G401.6 (cell line): ENCODE data around the gene TYR.
"Not testable (repeated sequence)": the region's sequence is repeated elsewhere in the genome, so short reads cannot be mapped to it uniquely, and the experiment has no call there.

Source experiments
- FAIRE-seq: peaks from 2 replicates; lab custom pipeline; 2012; peaks lifted over from hg19 to GRCh38; lab: Jason Lieb, UNC

The TYR gene

DNA sequence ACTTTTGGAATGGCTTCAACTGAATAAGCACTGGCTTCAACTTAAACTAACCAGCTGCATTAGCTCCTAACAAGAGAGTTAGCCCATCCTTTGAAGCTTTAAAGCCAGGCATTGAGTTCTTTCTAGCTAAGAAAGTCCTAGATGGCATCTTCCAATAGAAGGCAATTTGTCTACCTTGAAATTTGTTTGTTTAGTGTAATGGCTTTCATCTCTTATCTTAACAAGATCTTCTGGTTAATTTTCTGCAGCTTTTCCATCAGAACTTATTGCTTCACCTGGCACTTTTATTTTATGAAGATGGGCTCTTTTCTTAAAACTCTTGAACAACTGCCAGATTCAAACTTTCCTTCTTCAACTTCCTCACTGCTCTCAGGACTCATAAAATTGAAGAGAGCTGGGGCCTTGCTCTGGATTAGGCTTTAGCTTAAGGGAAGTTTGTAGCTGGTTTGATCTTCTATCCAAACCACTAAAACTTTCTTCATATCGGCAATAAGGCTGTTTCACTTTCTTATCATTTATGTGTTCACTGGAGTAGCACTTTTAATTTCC lies 94.9 kb downstream of the TYR start:
- FAIRE-seq: not testable (repeated sequence)

DNA sequence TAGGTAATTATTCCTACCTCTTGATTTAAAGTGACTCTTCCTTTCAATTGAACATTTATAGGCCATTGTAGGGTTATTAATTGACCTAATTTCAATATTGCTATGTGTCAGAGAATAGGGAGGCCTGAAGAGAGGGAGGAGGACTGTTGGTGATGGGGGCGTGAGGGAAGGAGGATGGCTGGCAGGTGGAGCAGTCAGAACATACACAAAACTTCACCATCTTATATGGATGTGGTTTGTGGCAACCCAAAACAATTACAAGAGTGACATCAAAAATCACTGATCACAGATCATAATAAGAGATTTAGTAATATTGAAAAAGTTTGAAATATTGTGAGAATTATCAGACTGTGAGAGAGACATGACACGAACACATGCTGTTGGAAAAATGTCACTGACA lies 95.5 kb downstream of the TYR start:
- FAIRE-seq: not testable (repeated sequence)

DNA sequence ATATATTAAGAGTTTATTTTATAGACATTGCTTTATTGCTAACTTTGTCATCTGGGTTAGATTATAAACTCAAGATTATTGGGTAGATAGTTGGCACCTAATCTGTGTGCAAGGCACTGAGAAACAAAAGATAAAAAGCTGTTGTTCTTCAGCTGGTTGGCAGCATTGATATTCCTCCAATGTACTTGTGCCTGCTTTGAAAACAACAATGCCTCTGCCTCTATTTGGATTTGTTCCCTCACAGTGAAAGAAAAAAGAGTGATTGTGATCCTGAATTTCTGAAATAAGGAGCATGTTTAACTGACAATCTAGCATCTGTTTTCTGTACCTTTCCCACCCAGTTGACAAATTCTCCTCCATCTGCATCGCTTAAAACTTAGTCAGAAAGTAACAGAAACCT lies 98.3 kb downstream of the TYR start:
- no peak for FAIRE-seq

DNA sequence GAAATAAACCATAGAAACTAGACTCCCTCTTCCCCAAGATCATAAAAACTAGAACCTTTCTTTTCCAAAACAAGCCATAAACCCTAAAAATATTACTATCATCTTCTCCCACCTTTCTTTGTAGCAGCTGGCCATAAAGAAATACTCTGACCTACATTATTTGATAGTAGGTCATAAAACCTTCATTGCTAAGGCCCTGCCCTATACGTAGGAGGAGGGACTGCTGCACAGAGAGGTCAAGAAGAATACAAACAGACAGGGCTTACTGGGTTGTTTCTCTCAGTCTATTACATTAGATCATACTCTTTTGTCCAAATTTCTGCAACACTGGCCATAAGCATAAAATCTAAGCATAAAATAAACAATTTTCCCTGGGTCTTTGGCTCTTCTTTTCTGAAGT lies 101.5 kb downstream of the TYR start:
- FAIRE-seq: no peak

DNA sequence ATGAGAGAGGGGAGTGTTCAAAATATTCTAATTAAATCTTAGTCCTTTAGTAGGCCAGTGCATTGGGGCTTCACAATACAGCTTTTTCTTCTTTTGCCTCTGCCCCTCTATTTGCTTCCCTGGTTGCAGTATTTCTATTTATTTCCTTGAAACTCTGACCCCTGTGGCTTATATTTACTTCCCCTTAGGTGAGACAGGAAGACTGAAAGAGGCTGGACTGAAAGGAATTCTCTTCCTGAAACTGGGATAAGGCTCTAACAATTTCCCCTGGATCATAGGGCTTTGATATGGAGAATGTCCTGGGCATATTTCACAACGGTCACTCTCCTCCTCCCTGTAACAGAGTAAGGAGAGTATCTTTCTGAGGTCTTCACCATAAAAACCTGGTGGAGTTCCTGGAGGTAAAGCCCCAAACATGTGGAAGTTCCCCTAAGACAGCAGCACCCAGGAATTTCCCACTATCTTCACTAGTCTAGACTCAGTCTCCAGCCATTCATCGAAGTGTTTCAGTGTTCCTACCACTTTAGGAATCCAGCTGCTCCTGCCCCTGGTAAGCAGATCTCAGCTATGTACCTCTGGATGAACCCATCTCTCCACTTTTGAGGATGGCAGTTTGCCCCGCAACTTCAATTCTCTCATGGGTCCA lies 103.5 kb downstream of the TYR start:
- not testable (repeated sequence) for FAIRE-seq

DNA sequence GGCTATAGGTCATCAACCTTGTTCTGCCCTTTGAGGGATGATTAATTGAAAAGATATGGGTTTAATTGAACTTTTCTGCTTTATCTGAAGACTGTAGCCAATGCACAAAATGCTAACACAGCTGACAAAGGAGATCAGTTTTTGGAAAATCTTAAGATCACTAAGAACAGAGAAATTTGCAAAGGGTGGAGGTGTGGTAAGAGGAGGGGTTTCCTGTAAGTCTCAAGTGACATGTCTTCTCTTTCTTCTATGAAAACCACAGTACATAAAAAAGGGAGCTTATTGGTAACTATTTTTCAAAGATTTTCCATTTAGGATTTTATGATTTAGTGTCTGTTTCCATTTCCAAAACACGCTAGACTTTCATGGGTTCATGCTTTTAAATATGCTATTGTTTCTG lies 108.9 kb downstream of the TYR start:
- not testable (repeated sequence) for FAIRE-seq

DNA sequence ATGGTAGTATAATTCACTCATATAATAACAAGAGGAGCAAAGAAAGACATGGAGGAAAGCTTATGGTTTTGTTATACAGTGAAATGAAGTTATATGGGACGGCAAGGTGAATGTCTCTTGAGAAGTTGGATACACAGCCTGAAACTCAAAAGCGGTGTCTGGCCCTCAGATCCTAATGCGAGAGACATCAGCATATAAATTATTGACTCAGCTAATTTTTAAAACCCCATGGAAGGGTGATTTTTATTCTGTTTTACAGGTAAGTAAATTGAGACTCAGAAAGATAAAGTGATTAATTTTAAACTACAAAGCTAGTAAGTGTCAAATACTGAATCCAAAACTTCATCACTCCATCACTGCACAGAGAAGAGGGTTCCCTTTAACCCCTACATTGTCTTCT lies 110.3 kb downstream of the TYR start:
- FAIRE-seq: not testable (repeated sequence)

DNA sequence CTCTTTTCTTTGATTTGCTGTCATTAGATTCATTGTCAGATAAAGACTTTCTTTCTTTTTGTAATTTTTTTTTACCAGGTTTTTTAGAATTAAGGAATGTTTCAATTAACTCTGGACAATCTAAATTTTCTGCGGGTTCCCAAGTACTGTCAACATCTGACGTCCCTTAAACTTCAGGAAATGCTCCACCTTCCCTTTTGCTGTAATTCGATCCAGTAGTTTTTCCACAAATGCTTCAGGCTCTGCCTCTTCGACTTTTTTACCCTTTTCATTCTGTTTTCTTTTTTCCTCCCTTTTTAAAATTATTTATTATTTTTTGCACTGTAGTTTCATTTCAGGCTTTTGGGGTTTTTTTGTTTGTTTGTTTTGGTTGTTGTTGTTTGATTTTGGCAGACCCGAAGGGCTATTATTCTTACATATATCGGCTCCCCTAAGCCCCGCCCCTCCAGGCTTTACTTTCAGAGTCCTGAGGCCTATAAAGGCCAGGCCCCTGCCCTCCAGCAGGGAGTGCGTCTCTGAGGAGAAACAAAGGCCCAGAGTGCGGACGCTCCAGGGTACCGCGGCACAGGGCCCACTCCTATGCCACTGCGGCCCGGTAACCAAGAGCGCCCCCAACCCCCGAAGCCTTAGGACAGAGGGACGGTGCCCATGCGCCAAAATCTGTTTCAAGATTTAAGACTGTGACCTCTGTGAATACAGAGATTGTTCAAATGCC lies 116.4 kb downstream of the TYR start:
- no peak for FAIRE-seq

DNA sequence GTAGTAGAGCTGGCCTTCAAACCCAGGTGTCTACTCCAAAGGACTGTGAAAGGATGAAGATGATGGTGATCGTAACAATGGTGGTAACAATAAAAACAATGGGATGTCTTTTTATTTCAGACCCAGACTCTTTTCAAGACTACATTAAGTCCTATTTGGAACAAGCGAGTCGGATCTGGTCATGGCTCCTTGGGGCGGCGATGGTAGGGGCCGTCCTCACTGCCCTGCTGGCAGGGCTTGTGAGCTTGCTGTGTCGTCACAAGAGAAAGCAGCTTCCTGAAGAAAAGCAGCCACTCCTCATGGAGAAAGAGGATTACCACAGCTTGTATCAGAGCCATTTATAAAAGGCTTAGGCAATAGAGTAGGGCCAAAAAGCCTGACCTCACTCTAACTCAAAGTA lies 117.3 kb downstream of the TYR start:
- not testable (repeated sequence) for FAIRE-seq

DNA sequence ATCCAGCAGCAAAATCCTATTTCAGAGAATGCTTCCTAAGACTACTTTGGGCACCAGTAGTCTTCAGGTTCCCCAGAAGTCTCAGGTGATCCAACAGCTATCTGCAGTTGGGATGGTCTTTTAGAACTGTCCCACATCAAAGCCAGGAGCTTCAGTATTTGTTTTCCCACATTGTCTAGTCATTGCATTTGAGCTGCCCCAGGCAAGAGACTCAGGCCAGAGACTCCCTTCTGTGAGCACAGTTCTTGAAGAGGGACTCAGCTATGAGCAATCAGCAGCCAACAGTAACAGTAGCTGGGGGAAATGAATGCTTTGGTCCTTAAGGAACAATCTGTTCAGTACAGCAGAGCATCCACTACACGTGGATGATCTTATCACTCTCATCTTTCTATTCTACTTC lies 125.4 kb downstream of the TYR start:
- not testable (repeated sequence) for FAIRE-seq

DNA sequence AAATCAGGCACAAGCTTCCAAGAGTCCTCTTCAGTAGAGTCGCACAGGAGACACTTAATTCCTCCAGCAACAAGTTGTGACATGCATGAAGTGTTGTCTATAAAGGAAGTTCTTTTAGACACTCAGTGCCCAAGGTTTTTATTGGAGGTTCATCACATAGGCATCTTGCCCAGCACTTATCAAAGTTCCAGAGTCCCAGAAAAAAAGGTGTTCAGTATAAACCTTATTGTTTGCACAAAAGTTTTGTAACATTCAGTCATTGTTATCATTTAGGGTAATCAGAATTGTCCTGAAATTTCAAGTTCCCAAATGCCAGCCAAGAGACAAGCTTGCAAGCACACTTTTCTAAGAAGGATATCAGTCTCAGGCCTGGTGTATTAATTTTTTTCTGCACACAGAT lies 130.6 kb downstream of the TYR start:
- not testable (repeated sequence) for FAIRE-seq

DNA sequence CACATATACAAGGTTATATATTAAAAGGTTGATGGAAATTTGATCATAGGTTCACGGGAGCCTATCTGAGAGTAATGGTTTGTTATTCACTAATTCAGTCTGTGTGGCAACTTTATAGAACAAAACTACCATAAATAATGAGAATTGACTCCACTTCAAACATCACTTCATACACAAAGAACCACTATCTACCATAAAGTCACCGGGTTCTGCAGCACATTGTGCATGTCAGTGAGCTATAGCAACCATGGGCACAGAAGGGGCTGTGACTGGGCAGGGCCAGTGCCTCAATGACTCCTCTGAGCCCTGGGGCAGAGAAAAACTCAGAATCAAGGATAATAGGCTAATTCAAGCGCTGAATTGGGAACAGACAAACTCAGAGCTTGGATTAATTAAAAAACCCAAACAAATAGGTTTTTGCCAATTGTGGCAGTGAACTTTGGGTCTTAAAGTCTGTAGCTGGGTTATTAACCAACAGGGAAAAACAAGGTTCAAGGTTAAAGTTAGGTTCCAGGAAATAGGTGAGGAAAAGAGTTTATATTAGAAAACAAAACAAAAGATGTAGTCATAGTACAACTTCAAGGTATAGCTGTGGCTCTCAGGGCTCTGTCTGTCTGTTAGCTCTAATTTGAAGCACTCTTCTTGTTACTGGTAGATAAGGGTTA lies 131.8 kb downstream of the TYR start:
- FAIRE-seq: not testable (repeated sequence)

DNA sequence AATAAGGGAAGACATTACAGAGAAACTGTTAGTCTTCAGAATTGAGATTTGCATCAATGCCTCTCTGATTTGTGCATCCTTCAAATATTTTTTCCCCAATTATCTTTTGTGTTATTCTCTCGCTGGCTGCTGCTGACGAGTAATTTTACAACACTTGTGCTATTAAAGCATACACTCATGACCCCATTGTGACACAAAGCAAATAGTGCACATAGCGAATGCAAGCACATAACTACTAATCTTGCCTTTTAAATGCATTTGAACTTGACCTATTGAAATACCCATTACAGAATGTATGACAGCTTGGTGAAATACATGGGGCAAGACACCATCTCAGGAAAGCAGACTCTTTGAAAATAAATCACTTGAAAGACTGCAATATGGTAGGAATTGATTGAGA lies 132.9 kb downstream of the TYR start:
- FAIRE-seq: not testable (repeated sequence)

DNA sequence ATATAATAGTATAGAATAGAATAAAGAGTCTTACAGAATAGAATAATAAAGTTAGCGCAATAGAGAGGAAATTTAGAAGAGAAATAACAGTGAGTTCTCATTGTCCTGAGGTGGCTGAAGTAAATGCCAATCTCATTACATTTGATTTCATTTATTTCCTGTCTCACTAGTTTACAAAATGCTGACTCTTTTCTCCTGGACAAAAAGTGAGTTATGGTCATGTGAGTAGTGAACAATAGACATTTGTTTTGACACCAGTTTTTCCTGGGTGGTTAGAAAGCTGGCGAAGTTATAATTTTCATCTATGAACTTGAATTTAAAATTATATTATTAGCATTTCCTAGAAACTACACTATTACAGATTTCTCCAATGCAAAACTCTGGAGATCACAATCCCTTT lies 143.7 kb downstream of the TYR start:
- FAIRE-seq: no peak

DNA sequence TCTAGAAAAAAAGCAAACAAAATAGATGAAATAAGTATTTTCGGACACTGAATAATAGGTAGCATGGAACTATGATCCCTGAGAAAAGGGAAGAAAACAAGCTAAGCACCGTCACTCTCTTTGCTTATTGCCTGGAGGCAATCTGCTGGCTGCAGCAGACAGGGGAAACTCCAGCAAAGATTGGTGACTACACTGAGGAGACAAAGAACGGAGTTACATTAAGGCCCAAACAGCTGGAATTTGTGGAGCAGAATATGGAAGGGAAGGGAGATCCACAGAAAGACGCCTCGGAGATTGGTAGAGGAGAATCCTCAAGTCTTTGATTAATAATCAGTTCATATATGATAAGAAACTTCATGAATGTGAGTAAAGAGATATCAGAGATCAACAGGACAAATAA lies 150.2 kb downstream of the TYR start:
- FAIRE-seq: no peak

DNA sequence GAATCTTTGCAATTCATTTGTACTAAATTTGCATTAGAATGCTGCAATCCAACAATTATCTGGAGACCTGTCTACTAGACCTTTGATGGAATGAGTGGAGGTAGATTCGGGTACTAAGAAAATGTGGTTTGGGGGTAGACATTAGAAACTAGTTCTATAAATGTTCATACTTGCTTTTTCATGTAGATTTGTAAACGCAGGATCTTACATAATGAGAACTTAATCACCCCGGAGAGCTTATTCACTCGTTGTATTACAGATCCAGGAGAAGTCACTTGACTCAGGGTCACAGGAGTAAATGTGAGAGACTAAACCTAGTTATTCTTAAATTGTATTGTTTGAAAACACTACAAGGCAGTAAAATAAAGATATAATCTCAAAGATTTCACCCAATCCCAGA lies 154.3 kb downstream of the TYR start:
- not testable (repeated sequence) for FAIRE-seq

DNA sequence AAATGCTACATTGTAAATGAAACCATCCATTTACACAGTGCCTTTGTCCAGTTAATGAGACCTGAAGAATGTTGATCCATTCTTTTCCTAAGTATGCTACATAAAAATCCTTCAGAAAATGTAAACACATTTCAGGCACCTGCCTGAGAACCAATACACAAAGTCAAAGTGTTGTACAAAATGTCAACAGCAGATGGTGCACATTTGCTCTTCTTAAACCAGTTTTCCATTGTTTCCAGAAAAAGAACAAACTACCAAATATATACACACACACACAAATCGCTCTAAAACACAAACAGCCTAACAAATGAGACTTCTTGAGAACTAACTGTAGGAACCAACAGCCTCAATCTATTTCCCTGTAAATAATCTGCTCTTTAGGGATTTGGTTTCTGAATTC lies 156.0 kb downstream of the TYR start:
- peak; percentile 77 for FAIRE-seq

DNA sequence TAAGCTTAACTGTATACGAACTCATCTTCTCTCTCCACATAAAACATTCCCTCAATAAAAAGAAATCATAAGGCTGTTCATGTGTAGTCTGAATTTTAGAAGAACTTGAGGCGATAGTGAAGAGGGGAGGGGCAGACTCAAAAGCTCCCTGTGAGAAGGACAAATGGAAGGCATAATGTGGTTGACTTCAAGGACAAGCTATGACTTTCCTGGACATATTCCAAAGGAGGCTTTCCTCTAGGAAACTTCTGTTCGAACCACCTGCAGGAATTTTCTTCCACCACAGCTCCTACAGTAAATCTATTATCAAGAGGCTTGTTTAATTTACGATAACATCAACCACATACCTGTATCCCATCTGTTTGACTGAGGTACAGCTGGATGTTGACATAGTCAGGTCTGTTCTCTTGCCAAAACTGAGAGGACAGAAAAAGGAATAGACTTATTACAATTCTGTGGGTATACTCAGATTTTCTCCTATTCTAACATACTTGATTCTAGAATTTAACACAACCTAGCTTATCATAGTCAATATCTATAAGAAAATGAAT lies 159.5 kb downstream of the TYR start:
- not testable (repeated sequence) for FAIRE-seq

DNA sequence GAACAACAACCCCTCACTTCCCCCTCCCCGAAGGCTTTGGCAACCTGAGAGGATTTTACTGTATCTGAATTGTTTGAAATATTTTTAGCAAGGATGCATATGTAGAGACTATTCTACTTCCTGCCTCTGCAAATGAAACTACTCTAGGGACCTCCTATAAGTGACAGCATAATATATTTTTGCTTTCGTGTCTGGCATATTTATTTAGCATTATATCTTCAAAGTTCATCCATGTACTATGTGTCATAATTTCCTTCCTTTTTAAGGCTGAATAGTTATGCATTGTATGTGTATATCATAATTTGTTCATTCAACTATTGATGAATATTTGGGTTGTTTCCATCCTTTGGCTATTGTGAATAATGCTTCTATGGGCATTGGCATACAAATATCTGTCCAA lies 160.4 kb downstream of the TYR start:
- not testable (repeated sequence) for FAIRE-seq

DNA sequence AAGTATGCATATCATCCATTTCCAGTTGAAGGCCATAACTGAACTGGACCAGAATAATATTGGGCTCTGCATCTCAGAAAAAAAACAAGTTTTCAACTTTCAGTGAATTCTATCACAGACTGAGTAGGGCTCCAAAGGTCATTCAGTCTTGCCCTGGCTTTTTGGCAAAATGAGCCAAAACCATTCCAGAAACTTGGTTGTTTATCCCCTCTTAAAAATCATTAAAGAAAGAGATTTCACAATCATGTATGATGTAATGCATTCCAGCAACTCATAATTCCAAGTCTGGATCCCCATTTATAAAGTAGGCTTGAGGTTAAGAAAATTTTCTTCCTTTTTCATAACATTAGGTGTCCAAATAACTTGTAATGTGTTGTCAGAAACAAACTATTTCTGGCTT lies 162.8 kb downstream of the TYR start:
- FAIRE-seq: not testable (repeated sequence)

DNA sequence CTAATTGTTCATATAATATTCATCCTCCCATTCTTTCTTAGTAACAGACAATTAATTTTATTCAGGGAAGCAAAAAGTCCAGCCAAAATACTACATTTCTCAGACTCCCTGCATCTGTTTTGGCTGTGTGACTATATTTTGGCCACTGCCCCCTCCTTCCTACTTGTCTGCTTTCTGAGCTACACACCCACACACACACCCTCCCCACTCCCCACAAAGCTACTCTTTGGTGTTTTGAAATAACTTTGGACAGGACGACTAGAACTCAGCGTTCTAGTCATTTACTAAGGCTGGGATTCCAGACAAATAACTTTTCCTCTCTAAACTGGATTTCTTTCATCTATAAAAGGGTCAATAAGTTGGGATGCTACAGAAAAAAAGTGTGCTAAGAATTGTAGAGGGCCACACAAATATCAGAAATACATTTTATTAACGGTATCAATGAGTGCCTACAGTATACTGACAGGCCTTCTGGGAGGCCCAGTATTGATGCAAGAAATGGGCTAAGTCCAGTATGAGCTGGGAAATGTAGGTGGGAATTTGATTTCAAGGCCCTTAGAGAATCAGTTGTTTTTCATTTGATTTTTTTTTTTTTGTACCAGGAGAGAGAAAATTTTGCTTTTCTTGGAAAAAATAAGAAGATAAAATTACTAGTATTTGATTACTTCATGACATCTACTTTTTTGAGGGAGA lies 165.4 kb downstream of the TYR start:
- not testable (repeated sequence) for FAIRE-seq
